B cell (primary cell): ENCODE data around the gene MYO16. TPM values are rescaled to one million over a fixed set of nuclear protein-coding genes. Genes with fewer than 3 reads are reported as not detected.

ENCODE experiments used
- ATAC-seq: fragments of 200-7000 bp; cut with Tn5 transposase; one replicate; pipeline ENCODE4 v1.10.0; 2021; ENCODE audit warnings: low read depth, mild to moderate bottlenecking, moderate number of reproducible peaks, moderate library complexity
- CTCF ChIA-PET: fragments of 350-600 bp; sonication (Branson Sonifier 250); formaldehyde crosslinking; loops from one replicate; lab custom pipeline; 2021; ENCODE audit warnings: antibody characterized with exemption, inconsistent platforms; lab: Charles Lee
- POLR2A ChIA-PET: fragments of 350-600 bp; sonication (Branson Sonifier 250); formaldehyde crosslinking; loops from one replicate; lab custom pipeline; 2021; ENCODE audit warnings: antibody characterized with exemption; lab: Charles Lee
- DNase-seq: peaks from one replicate; pipeline ENCODE4 v3.0.0; 2013
- H2AFZ ChIP-seq: 2 replicates; pipeline ENCODE4 v1.6.1; 2012; ENCODE audit warnings: mild to moderate bottlenecking, low read depth, low read length; ENCODE audit not compliant: insufficient read depth, poor library complexity, severe bottlenecking
- H3K27ac ChIP-seq, 2 donors: 1 replicate in 1 of 2; 2 replicates in 1 of 2; pipeline ENCODE4 v1.5.1; 2012 to 2013; ENCODE audit warnings: low read length in 2 of 2, mild to moderate bottlenecking in 2 of 2, moderate library complexity in 1 of 2
- H3K27me3 ChIP-seq, 4 experiments: fragments of 200-600 bp in 1 of 4; sonication (generic) in 1 of 4; replicated peaks in 1 of 4; 1 replicate in 2 of 4; 2 replicates in 2 of 4; pipeline versions ENCODE4 v1.6.1 to v1.7.0; 2013 to 2016; ENCODE audit warnings: low read length in 3 of 4, mild to moderate bottlenecking in 2 of 4, mixed read lengths in 1 of 4, moderate library complexity in 1 of 4; ENCODE audit not compliant: insufficient read depth in 4 of 4, control insufficient read depth in 3 of 4; ENCODE audit errors: control extremely low read depth in 1 of 4
- H3K36me3 ChIP-seq, 2 experiments: replicated peaks in 1 of 2; 1 replicate in 1 of 2; 2 replicates in 1 of 2; pipeline versions ENCODE4 v1.6.1 to v1.7.1; 2013; ENCODE audit warnings: low read length in 1 of 2; ENCODE audit not compliant: insufficient read depth in 2 of 2, control insufficient read depth in 1 of 2; ENCODE audit errors: control extremely low read depth in 1 of 2, extremely low read depth in 1 of 2
- H3K4me1 ChIP-seq, 2 donors: fragments of 200-600 bp in 1 of 2; sonication (generic) in 1 of 2; 1 replicate in 1 of 2; 2 replicates in 1 of 2; pipeline versions ENCODE4 v1.5.1 to v1.6.1; 2013 to 2017; ENCODE audit warnings: low read length in 2 of 2; ENCODE audit not compliant: control insufficient read depth in 2 of 2, insufficient read depth in 2 of 2
- H3K4me2 ChIP-seq: replicated peaks from 2 replicates; pipeline ENCODE3; 2012; ENCODE audit warnings: mild to moderate bottlenecking, low read depth, low read length; ENCODE audit not compliant: poor library complexity, severe bottlenecking
- H3K4me3 ChIP-seq, 5 experiments: fragments of 200-600 bp in 1 of 5; sonication (generic) in 1 of 5; 1 replicate in 3 of 5; 2 replicates in 2 of 5; pipeline versions ENCODE4 v1.5.1 to v1.7.0; 2011 to 2016; ENCODE audit warnings: low read length in 4 of 5, mild to moderate bottlenecking in 4 of 5, low read depth in 2 of 5, control low read depth in 1 of 5, moderate library complexity in 1 of 5; ENCODE audit not compliant: insufficient read depth in 1 of 5; ENCODE audit errors: control extremely low read depth in 1 of 5, extremely low read depth in 1 of 5
- H3K79me2 ChIP-seq: fragments of 200-600 bp; sonication (generic); one replicate; pipeline ENCODE4 v1.6.0; 2016; ENCODE audit warnings: low read length; ENCODE audit not compliant: control insufficient read depth, insufficient read depth
- H3K9ac ChIP-seq: fragments of 200-600 bp; sonication (generic); 2 replicates; pipeline ENCODE4 v1.6.1; 2017; ENCODE audit warnings: mild to moderate bottlenecking, low read length, moderate library complexity
- H3K9me3 ChIP-seq, 3 donors: one replicate each; pipeline versions ENCODE4 v1.6.1 to v1.7.1; 2013; ENCODE audit warnings: low read length in 2 of 3; ENCODE audit not compliant: control insufficient read depth in 2 of 3, insufficient read depth in 1 of 3; ENCODE audit errors: control extremely low read depth in 1 of 3
- H4K20me1 ChIP-seq: 2 replicates; pipeline ENCODE4 v1.6.0; 2012; ENCODE audit warnings: mild to moderate bottlenecking, low read length; ENCODE audit not compliant: insufficient read depth, control insufficient read depth, poor library complexity, severe bottlenecking
- H3K27ac Mint-ChIP-seq: one replicate; pipeline ENCODE4 v1.8.0; 2021; ENCODE audit warnings: mixed read lengths
- H3K27me3 Mint-ChIP-seq: one replicate; pipeline ENCODE4 v1.8.0; 2021; ENCODE audit warnings: mixed read lengths
- H3K4me1 Mint-ChIP-seq: one replicate; pipeline ENCODE4 v1.8.0; 2021; ENCODE audit warnings: mixed read lengths
- H3K4me3 Mint-ChIP-seq: one replicate; pipeline ENCODE4 v1.8.0; 2021; ENCODE audit warnings: mixed read lengths
- H3K9me3 Mint-ChIP-seq: one replicate; pipeline ENCODE4 v1.8.0; 2022; ENCODE audit warnings: mixed read lengths; ENCODE audit not compliant: insufficient read depth
- EZH2 ChIP-seq: IDR thresholded peaks from 2 replicates; pipeline ENCODE4 v1.6.1; 2012; ENCODE audit warnings: borderline replicate concordance, low read depth, mild to moderate bottlenecking, moderate library complexity, low read length; ENCODE audit not compliant: insufficient read depth, poor library complexity, severe bottlenecking
- WGBS: methylation state at CpG from one replicate; pipeline ENCODE4 v1.1.5; 2013; ENCODE audit warnings: missing lambda C conversion rate; ENCODE audit not compliant: insufficient coverage; 5-methylcytosine and 5-hydroxymethylcytosine counted together
- intact Hi-C: fragments of 100-400 bp; cut with micrococcal nuclease; formaldehyde crosslinking; loops from one replicate; pipeline ENCODE4 v1.10.0; 2022
- polyA plus RNA-seq: library from polyadenylated mRNA; depleted of rRNA; stranded (reverse); fragments of >200 nt; gene quantifications from 2 replicates; pipeline ENCODE4 v1.2.3, GENCODE V29; 2012
- total RNA-seq, 2 donors: library from RNA; stranded (reverse); fragments of 120-200 nt in 1 of 2; gene quantifications; 1 replicate in 1 of 2; 2 replicates in 1 of 2; pipeline versions ENCODE4 v1.2.3 to v1.2.4, GENCODE V29; 2013 to 2022
- TF ChIP-seq, protein P1 (sequence below): fragments of 200-600 bp; IDR thresholded peaks from one replicate; pipeline ENCODE4 v1.8.0; 2022; ENCODE audit warnings: antibody characterized with exemption, mild to moderate bottlenecking

Gene MYO16
- total and polyA plus RNA-seq, 2 donors (not counting 1 experiment from before 2014, with no cell fraction given), result not detected

DNA sequence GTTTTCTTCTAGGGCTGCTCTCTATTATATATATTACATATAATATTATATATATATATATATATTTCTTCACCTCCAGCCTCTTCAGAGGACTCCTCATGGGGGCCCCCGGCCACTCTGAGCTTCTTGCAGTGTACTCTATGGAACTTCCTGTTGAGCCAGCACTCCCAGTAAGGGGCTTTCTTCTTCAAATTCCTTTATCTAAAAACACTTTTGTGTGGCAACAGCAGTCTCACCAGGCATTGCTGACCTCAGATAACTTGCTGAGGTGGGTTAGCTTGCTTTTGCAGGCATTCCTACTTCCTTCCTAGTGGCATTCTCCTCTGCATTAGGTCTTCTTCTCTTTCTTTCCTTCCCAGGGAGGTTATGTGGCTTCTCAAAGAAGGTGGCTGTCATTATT is 381.5 kb downstream of the MYO16 start:
- Mint-ChIP-seq H3K4me3 (no peak overlapping the region), H3K27ac (no peak overlapping the region), H3K4me1 (no peaks in the 10 kb centered on the region), H3K9me3 (no peaks in the 10 kb centered on the region), H3K27me3 (no peaks in the 10 kb centered on the region)
- no CpG with 5 or more reads among the region's 1 CpG for WGBS
- H3K27me3 ChIP-seq, result no peaks in the 10 kb centered on the region
- no peaks in the 10 kb centered on the region for H3K79me2 ChIP-seq
- no peaks in the 10 kb centered on the region for H3K9me3 ChIP-seq
- no peak overlapping the region for H3K4me2 ChIP-seq
- H2AFZ ChIP-seq, result no peak overlapping the region
- POLR2A ChIA-PET, result no interaction called here
- no peaks in the 10 kb centered on the region for H3K4me1 ChIP-seq
- no peaks in the 10 kb centered on the region for H4K20me1 ChIP-seq
- CTCF ChIA-PET, result interaction anchor here (0.9 kb wide), 1 partner anchor 16 kb away, joined by 3 read pairs; no protein-coding TSS in a partner anchor
- no peak overlapping the region for H3K27ac ChIP-seq
- no peaks in the 10 kb centered on the region for H3K36me3 ChIP-seq
- intact Hi-C loops, result no loop called here
- no peak overlapping the region for H3K4me3 ChIP-seq
- ATAC-seq (no peak), DNase-seq (no peak)
- TF ChIP-seq, protein P1, sequence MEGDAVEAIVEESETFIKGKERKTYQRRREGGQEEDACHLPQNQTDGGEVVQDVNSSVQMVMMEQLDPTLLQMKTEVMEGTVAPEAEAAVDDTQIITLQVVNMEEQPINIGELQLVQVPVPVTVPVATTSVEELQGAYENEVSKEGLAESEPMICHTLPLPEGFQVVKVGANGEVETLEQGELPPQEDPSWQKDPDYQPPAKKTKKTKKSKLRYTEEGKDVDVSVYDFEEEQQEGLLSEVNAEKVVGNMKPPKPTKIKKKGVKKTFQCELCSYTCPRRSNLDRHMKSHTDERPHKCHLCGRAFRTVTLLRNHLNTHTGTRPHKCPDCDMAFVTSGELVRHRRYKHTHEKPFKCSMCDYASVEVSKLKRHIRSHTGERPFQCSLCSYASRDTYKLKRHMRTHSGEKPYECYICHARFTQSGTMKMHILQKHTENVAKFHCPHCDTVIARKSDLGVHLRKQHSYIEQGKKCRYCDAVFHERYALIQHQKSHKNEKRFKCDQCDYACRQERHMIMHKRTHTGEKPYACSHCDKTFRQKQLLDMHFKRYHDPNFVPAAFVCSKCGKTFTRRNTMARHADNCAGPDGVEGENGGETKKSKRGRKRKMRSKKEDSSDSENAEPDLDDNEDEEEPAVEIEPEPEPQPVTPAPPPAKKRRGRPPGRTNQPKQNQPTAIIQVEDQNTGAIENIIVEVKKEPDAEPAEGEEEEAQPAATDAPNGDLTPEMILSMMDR, result no peak
- TF ChIP-seq EZH2, result no peak
- H3K9ac ChIP-seq, result no peak overlapping the region

DNA sequence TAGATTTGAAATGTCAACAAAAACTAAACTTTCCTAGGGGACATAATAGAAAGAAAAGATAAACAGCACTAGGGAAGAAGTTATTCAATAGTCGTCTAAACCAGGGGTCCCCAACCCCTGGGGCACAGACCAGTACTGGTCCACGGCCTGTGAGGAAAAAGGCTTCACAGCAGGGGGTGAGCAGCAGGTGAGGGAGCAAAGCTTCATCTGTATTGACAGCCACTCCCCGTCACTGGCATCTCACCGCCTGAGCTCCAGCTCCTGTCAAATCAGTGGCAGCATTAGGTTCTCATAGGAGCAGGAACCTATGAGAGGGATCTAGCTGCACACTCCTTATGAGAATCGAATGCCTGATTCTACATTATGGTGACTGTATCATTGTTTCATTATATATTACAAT is 382.7 kb downstream of the MYO16 start:
- H3K27ac Mint-ChIP-seq, result no peak overlapping the region
- H3K4me1 Mint-ChIP-seq, result no peaks in the 10 kb centered on the region
- H3K9me3 Mint-ChIP-seq, result no peaks in the 10 kb centered on the region
- Histone ChIP-seq H3K4me2 (no peak overlapping the region), H3K9me3 (no peaks in the 10 kb centered on the region), H3K27ac (no peak overlapping the region), H4K20me1 (no peaks in the 10 kb centered on the region), H3K9ac (no peak overlapping the region), H3K4me3 (no peak overlapping the region), H2AFZ (no peak overlapping the region), H3K4me1 (no peaks in the 10 kb centered on the region), H3K79me2 (no peaks in the 10 kb centered on the region), H3K27me3 (no peaks in the 10 kb centered on the region), H3K36me3 (no peaks in the 10 kb centered on the region)
- peaks cover 3% of the 10 kb centered on the region for H3K27me3 Mint-ChIP-seq
- no peak for TF ChIP-seq EZH2
- TF ChIP-seq, protein P1, result no peak
- intact Hi-C loops, result no loop called here
- ChIA-PET CTCF (interaction anchor here (0.6 to 0.7 kb wide), 2 partner anchors 11 to 677 kb away, joined by 4 to 5 read pairs; no protein-coding TSS in a partner anchor), POLR2A (no interaction called here)
- WGBS, result 71% methylated on average over 2 of the region's 5 CpGs
- no peak for ATAC-seq
- DNase-seq, result no peak
- no peak overlapping the region for H3K4me3 Mint-ChIP-seq
